ENCODE data around the gene HADHA. TPM values are rescaled to one million over a fixed set of nuclear protein-coding genes. Genes with fewer than 3 reads are reported as not detected.

Gene HADHA
- total and polyA plus RNA-seq, 2 donors (not counting 1 experiment from before 2014, with no cell fraction given), result 29.8 to 96.7 TPM

DNA sequence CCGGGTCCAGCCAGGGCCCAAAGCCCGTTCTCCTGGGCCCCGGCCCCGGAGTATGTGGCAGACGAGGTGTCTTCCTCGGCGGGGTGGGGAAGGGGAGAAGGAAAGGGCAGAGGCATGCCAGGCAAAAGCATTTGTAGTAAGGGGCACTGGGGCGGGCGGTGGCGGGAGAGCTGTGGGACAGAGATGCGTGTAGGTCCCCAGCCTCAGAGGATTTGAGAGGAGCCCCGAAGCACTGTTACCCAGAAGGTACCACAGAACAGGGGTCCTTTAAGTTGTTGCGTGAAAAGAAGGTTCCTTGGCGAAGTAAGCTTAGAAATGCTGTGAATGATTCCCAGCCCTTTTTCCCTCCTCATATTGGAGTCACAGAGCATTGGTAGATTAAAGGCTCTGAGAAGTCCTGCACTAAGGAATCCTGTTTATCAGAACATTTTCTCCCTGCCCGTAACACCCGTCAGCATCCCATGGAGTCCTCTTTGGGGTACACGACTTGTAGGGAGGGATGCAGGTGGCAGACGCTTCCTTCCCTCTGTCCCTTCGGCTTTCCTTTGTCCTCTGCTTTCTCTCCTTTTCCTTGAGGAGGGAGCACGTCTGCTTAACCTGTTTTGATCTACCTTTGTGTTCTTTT, 59.0 kb downstream of the HADHA start:
- no peak for DNase-seq
- peaks cover 0 to 4% of the 10 kb centered on the region in 2 experiments for H3K36me3 ChIP-seq (replicated peaks in 1 of 2; ENCODE audit: control extremely low read depth in 1 of 2, control insufficient read depth in 1 of 2, extremely low read depth in 1 of 2, insufficient read depth in 2 of 2, low read length in 1 of 2)
- no peaks in the 10 kb centered on the region for H3K9me3 ChIP-seq (ENCODE audit: control extremely low read depth in 1 of 3, control insufficient read depth in 2 of 3, insufficient read depth in 1 of 3, low read length in 2 of 3)
- peaks cover 8 to 13% of the 10 kb centered on the region in 2 donors for H3K4me1 ChIP-seq (ENCODE audit: control insufficient read depth in 2 of 2, insufficient read depth in 2 of 2, low read length in 2 of 2)
- CTCF ChIA-PET, result interaction anchor here (0.7 to 2.3 kb wide), 12 partner anchors 9 to 539 kb away, joined by 3 to 9 read pairs (median 4); partner anchors contain the start of gene GAREM2
- no peak for ATAC-seq (ENCODE audit: low read depth)
- H3K79me2 ChIP-seq (ENCODE audit: control insufficient read depth, insufficient read depth, low read length), result no peaks in the 10 kb centered on the region
- intact Hi-C loops (cut with micrococcal nuclease), result no loop called here
- Mint-ChIP-seq H3K27me3 (peaks cover 8% of the 10 kb centered on the region), H3K4me3 (peak overlapping the region; percentile 87), H3K4me1 (peaks cover 15% of the 10 kb centered on the region), H3K9me3 (ENCODE audit: insufficient read depth) (no peaks in the 10 kb centered on the region), H3K27ac (peak overlapping the region; percentile 56)
- POLR2A ChIA-PET, result interaction anchor here (1.0 to 1.5 kb wide), 2 partner anchors 13 to 14 kb away, joined by 3 to 5 read pairs; partner anchors contain the start of gene GAREM2
- H4K20me1 ChIP-seq (ENCODE audit: control insufficient read depth, insufficient read depth, low read length, poor library complexity, severe bottlenecking), result no peaks in the 10 kb centered on the region
- WGBS (ENCODE audit: insufficient coverage), result 52% methylated on average over 15 of the region's 20 CpGs
- peak overlapping the region; percentile 97 for H3K4me2 ChIP-seq (replicated peaks; ENCODE audit: low read depth, low read length, poor library complexity, severe bottlenecking)
- H2AFZ ChIP-seq (ENCODE audit: insufficient read depth, low read depth, low read length, poor library complexity, severe bottlenecking), result peak overlapping the region; percentile 91
- peaks cover 0 to 13% (median 1%) of the 10 kb centered on the region in 4 experiments for H3K27me3 ChIP-seq (replicated peaks in 1 of 4; ENCODE audit: control extremely low read depth in 1 of 4, control insufficient read depth in 3 of 4, insufficient read depth in 4 of 4, low read length in 3 of 4)
- H3K27ac ChIP-seq (ENCODE audit: low read length in 2 of 2), result no peak overlapping the region
- TF ChIP-seq, protein P1, sequence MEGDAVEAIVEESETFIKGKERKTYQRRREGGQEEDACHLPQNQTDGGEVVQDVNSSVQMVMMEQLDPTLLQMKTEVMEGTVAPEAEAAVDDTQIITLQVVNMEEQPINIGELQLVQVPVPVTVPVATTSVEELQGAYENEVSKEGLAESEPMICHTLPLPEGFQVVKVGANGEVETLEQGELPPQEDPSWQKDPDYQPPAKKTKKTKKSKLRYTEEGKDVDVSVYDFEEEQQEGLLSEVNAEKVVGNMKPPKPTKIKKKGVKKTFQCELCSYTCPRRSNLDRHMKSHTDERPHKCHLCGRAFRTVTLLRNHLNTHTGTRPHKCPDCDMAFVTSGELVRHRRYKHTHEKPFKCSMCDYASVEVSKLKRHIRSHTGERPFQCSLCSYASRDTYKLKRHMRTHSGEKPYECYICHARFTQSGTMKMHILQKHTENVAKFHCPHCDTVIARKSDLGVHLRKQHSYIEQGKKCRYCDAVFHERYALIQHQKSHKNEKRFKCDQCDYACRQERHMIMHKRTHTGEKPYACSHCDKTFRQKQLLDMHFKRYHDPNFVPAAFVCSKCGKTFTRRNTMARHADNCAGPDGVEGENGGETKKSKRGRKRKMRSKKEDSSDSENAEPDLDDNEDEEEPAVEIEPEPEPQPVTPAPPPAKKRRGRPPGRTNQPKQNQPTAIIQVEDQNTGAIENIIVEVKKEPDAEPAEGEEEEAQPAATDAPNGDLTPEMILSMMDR (IDR thresholded peaks at IDR 0.05), result no peak
- TF ChIP-seq EZH2 (IDR thresholded peaks at IDR 0.05; ENCODE audit: borderline replicate concordance, insufficient read depth, low read depth, low read length, poor library complexity, severe bottlenecking), result no peak
- peak overlapping the region in 4 of 5 experiments; percentile 42 to 69 (median 54) for H3K4me3 ChIP-seq (ENCODE audit: control extremely low read depth in 1 of 5, extremely low read depth in 1 of 5, insufficient read depth in 1 of 5, low read depth in 2 of 5, low read length in 4 of 5)
- peak overlapping the region; percentile 67 for H3K9ac ChIP-seq (ENCODE audit: low read length)
